Colonic mucosa (tissue), 4 donors: Measurements from ENCODE around the gene GLI2. TPM values are rescaled to one million over a fixed set of nuclear protein-coding genes. Genes with fewer than 3 reads are reported as not detected.

Experiments used
- DNase-seq: peaks from one replicate; pipeline ENCODE4 v3.0.0-alpha.2; 2020
- H3K27ac ChIP-seq: fragments of 200-600 bp; one replicate; pipeline ENCODE4 v1.8.0; 2021
- H3K27me3 ChIP-seq: fragments of 200-600 bp; one replicate; pipeline ENCODE4 v1.8.0; 2021
- H3K36me3 ChIP-seq: fragments of 200-600 bp; one replicate; pipeline ENCODE4 v1.8.0; 2021
- H3K4me1 ChIP-seq: fragments of 200-600 bp; one replicate; pipeline ENCODE4 v1.8.0; 2021; ENCODE audit warnings: mild to moderate bottlenecking
- H3K4me3 ChIP-seq: fragments of 200-600 bp; one replicate; pipeline ENCODE4 v1.8.0; 2021
- H3K9ac ChIP-seq, 2 donors: one replicate each; pipeline ENCODE4 v1.7.0; 2013; ENCODE audit warnings: control low read depth in 2 of 2, low read depth in 2 of 2, low read length in 2 of 2
- H3K9me3 ChIP-seq: fragments of 200-600 bp; one replicate; pipeline ENCODE4 v1.8.0; 2021
- CTCF ChIP-seq: fragments of 200-600 bp; IDR thresholded peaks from one replicate; pipeline ENCODE4 v1.8.0; 2022; ENCODE audit warnings: antibody characterized with exemption, mild to moderate bottlenecking
- intact Hi-C: fragments of 100-400 bp; cut with DNase I; formaldehyde crosslinking; loops from one replicate; pipeline ENCODE4 v1.14.1; 2022
- total RNA-seq, 2 donors: library from RNA; stranded (reverse); fragmentation: NEBNext Ultra II Directional in 1 of 2; extraction: Animal tissue kit (Norgen Biotek cat#: 25700) in 1 of 2; gene quantifications; one replicate each; pipeline ENCODE4 v1.2.1, GENCODE V29; 2021
- donor health status: healthy.
- donor health status: DM: no; HTN: no; CAD: no.
- donor health status: DM: no; HTN: no; CAD: no.

Gene GLI2
- total RNA-seq, 2 donors from 2014 or later, result 1.3 to 2.0 TPM

GRCh38 chr2:120746144-120746543, 10.5 kb downstream of the GLI2 start:
- Histone ChIP-seq H3K27ac (no peak overlapping the region), H3K4me1 (no peaks in the 10 kb centered on the region), H3K27me3 (peaks cover 13% of the 10 kb centered on the region), H3K4me3 (no peak overlapping the region), H3K9ac (no peak overlapping the region), H3K36me3 (no peaks in the 10 kb centered on the region), H3K9me3 (no peaks in the 10 kb centered on the region)
- DNase-seq, result peak; percentile 12
- no peak for TF ChIP-seq CTCF
- intact Hi-C loops, result no loop called here

GRCh38 chr2:120747281-120747680, 11.6 kb downstream of the GLI2 start:
- peaks cover 5% of the 10 kb centered on the region for H3K27me3 ChIP-seq
- intact Hi-C loops, result no loop called here
- no peaks in the 10 kb centered on the region for H3K36me3 ChIP-seq
- H3K9ac ChIP-seq, result no peak overlapping the region
- no peak overlapping the region for H3K4me3 ChIP-seq
- no peaks in the 10 kb centered on the region for H3K9me3 ChIP-seq
- no peak for TF ChIP-seq CTCF
- no peaks in the 10 kb centered on the region for H3K4me1 ChIP-seq
- peak; percentile 7 for DNase-seq
- H3K27ac ChIP-seq, result no peak overlapping the region

- peak; percentile 2 for DNase-seq
- H3K9ac ChIP-seq, result no peak overlapping the region
- no peak overlapping the region for H3K4me3 ChIP-seq
- H3K27me3 ChIP-seq, result peaks cover under 1% of the 10 kb centered on the region
- H3K36me3 ChIP-seq, result no peaks in the 10 kb centered on the region
- H3K4me1 ChIP-seq, result no peaks in the 10 kb centered on the region
- TF ChIP-seq CTCF, result no peak
- no peaks in the 10 kb centered on the region for H3K9me3 ChIP-seq
- H3K27ac ChIP-seq, result no peak overlapping the region
- intact Hi-C loops, result no loop called here
Measured at GRCh38 chr2:120747706-120748105, 12.0 kb downstream of the GLI2 start.

- Histone ChIP-seq H3K4me1 (no peaks in the 10 kb centered on the region), H3K9ac (no peak overlapping the region), H3K9me3 (no peaks in the 10 kb centered on the region), H3K4me3 (no peak overlapping the region), H3K27ac (no peak overlapping the region), H3K36me3 (no peaks in the 10 kb centered on the region), H3K27me3 (no peaks in the 10 kb centered on the region)
- intact Hi-C loops, result no loop called here
- TF ChIP-seq CTCF, result no peak
- peak; percentile 12 for DNase-seq
Measured at GRCh38 chr2:120748310-120748709, 12.6 kb downstream of the GLI2 start.

GRCh38 chr2:120748741-120749140, 13.1 kb downstream of the GLI2 start:
- Histone ChIP-seq H3K36me3 (no peaks in the 10 kb centered on the region), H3K9ac (no peak overlapping the region), H3K4me3 (no peak overlapping the region), H3K27ac (no peak overlapping the region), H3K27me3 (no peaks in the 10 kb centered on the region), H3K4me1 (no peaks in the 10 kb centered on the region), H3K9me3 (no peaks in the 10 kb centered on the region)
- DNase-seq, result no peak
- intact Hi-C loops, result no loop called here
- no peak for TF ChIP-seq CTCF
